Neuron (in vitro differentiated cells): ENCODE results near the gene NLRP3.
"Not testable (repeated sequence)": the region's sequence is repeated elsewhere in the genome, so short reads cannot be mapped to it uniquely, and the experiment has no call there.

ENCODE experiments used
- H2AFZ ChIP-seq: one replicate; pipeline ENCODE4 v1.6.1; 2013; ENCODE audit warnings: low read depth, mild to moderate bottlenecking, inconsistent platforms, low read length, moderate library complexity
- H3K27me3 ChIP-seq: one replicate; pipeline ENCODE4 v1.6.1; 2013; ENCODE audit warnings: low read length; ENCODE audit not compliant: insufficient read depth
- H3K36me3 ChIP-seq: one replicate; pipeline ENCODE4 v1.6.1; 2013; ENCODE audit warnings: low read length; ENCODE audit not compliant: insufficient read depth
- H3K4me1 ChIP-seq: one replicate; pipeline ENCODE4 v1.6.1; 2013; ENCODE audit warnings: low read length; ENCODE audit not compliant: insufficient read depth
- H3K4me3 ChIP-seq: 2 replicates; pipeline ENCODE4 v1.5.1; 2013; ENCODE audit warnings: mild to moderate bottlenecking, low read length, moderate library complexity
- H3K9me3 ChIP-seq: one replicate; pipeline ENCODE4 v1.6.1; 2013; ENCODE audit warnings: low read length

Gene NLRP3

DNA sequence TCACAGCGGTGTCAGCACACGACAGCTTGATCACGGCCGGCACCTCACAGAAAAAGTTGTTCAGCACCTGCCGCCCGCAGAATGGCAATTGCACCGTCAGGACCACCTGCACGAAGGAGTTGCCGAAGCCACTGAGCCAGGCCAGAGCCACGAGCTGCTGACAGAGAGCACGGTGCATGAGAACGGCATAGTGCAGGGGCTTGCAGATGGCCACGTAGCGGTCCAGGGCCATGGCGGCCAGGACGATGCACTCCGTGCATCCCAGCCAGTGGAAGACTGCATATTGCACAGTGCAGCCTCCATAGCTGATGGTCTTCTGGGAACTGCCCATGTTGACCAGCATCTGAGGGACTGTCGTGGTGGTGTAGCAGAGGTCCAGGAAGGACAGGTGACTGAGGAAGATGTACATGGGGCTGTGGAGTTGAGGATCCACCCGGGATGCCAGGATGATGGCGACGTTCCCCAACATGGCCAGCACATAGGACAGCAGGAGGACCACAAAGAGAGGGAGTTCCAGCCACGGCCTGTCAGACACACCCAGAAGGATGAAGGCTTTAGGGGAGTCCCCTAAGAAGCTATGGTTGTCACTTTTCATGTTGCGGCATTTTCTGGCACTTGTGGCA lies 35.5 kb downstream of the NLRP3 start:
- no peaks in the 10 kb centered on the region for H3K4me1 ChIP-seq
- H3K36me3 ChIP-seq: no peaks in the 10 kb centered on the region
- H3K4me3 ChIP-seq: no peak overlapping the region
- peaks cover 2% of the 10 kb centered on the region for H3K9me3 ChIP-seq
- H2AFZ ChIP-seq: no peak overlapping the region
- no peaks in the 10 kb centered on the region for H3K27me3 ChIP-seq

DNA sequence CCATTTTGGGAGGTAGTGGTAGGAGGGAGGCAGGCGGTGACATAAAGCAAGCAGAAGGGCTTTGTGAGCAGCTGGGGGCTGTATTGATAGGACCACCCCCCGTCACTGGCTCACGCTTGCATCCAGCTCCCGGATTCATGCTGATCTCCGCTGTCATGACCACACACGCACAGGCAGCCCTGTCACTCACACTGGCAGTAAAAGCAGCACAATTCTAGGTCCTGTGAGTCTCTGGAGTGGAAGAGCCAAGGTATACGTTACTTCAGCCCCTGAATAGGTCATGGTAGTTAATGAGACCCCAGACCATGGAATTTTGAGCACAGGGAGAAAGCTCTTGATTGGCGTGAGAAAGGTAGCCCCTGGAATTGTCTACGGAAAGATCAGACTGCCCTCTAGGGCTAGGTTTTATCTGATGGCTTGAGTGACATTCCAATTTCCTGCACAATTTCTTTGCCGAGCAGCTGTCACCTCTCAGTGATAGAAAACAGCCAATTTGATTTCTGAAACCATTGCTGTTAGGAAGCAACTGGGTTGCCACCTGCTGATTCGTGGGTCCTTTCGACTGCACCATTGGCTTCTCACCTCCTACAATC lies 36.6 kb downstream of the NLRP3 start:
- Histone ChIP-seq H3K9me3 (no peaks in the 10 kb centered on the region), H3K27me3 (no peaks in the 10 kb centered on the region), H3K36me3 (no peaks in the 10 kb centered on the region), H2AFZ (no peak overlapping the region), H3K4me1 (no peaks in the 10 kb centered on the region), H3K4me3 (no peak overlapping the region)

DNA sequence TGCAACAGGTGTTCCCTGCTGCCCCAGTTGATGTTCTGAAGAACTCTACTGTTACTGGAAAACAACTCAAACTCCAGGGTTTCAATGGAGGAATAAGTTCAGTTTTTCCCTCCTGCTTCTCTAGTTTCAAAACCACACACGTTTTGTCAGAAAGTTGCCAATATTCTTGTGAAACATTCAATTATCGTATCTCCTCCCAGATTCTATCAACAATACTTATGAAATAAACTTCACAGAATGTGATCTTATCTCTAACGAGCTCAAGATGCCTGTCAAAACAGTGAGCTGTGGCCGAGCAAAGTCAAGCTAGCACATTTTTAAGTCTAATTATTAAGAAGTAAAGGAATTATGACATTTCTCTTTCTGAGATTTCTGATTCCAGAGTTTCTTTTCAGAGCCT lies 37.3 kb downstream of the NLRP3 start:
- Histone ChIP-seq H3K4me1 (no peaks in the 10 kb centered on the region), H3K4me3 (no peak overlapping the region), H3K36me3 (no peaks in the 10 kb centered on the region), H2AFZ (no peak overlapping the region), H3K9me3 (no peaks in the 10 kb centered on the region), H3K27me3 (no peaks in the 10 kb centered on the region)

- H2AFZ ChIP-seq: no peak overlapping the region
- no peaks in the 10 kb centered on the region for H3K4me1 ChIP-seq
- H3K27me3 ChIP-seq: no peaks in the 10 kb centered on the region
These were observed 38.0 kb downstream of the NLRP3 start for GRCh38 chr1:247453997-247454396.

DNA sequence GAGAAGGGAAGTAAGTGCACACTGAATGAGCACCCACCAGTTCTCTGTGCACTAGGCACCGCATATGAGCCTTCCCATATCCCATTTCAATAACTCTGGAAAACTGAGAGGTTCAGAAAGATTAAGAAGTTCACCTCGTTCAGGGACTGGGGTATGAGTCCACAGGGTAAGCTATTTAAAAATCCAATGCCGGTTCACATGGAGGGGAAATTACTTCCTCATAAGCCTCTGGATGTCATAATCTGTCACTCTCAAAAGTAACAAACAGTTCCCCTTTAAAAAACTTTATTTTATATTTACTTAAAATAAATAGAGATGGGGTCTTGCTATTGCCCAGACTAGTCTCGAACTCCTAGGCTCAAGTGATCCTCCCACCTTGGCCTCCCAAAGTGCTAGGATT lies 40.0 kb downstream of the NLRP3 start:
- H3K27me3 ChIP-seq: no peaks in the 10 kb centered on the region
- H3K4me3 ChIP-seq: no peak overlapping the region
- no peak overlapping the region for H2AFZ ChIP-seq
- no peaks in the 10 kb centered on the region for H3K36me3 ChIP-seq
- H3K9me3 ChIP-seq: no peaks in the 10 kb centered on the region
- no peaks in the 10 kb centered on the region for H3K4me1 ChIP-seq

More at GRCh38 chr1:247453997-247454396, 38.0 kb downstream of the NLRP3 start:
- no peaks in the 10 kb centered on the region for H3K36me3 ChIP-seq
- H3K9me3 ChIP-seq: no peaks in the 10 kb centered on the region
- H3K4me3 ChIP-seq: no peak overlapping the region

GRCh38 chr1:247456914-247457639 lies 41.1 kb downstream of the NLRP3 start:
- H3K36me3 ChIP-seq: no peaks in the 10 kb centered on the region
- H3K9me3 ChIP-seq: no peaks in the 10 kb centered on the region
- no peaks in the 10 kb centered on the region for H3K4me1 ChIP-seq
- H3K27me3 ChIP-seq: no peaks in the 10 kb centered on the region
- no peak overlapping the region for H2AFZ ChIP-seq
- no peak overlapping the region for H3K4me3 ChIP-seq

DNA sequence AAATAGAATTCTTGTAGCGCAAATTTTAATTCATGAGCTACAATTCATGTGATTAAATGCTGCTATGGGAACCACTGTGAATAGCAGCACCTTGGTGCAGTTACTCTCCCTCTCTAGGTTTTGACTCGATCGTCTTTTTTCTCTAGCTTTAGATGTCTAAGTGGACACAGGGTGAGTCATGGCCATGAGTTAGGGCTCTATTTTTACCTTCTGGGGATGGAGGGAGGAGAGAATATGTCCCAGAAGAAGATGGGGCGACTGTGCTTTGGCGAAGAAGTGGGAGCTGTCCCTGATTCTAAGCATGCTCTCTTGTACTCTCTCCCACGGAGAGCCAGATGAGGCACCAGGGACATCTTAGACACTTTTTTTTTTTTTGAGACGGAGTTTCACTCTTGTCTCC lies 43.5 kb downstream of the NLRP3 start:
- H3K36me3 ChIP-seq: no peaks in the 10 kb centered on the region
- H3K4me1 ChIP-seq: no peaks in the 10 kb centered on the region
- H3K9me3 ChIP-seq: no peaks in the 10 kb centered on the region
- H3K27me3 ChIP-seq: no peaks in the 10 kb centered on the region
- H2AFZ ChIP-seq: no peak overlapping the region
- no peak overlapping the region for H3K4me3 ChIP-seq

- Histone ChIP-seq H3K27me3 (no peaks in the 10 kb centered on the region), H3K4me1 (peaks cover 3% of the 10 kb centered on the region), H3K9me3 (no peaks in the 10 kb centered on the region), H3K4me3 (no peak overlapping the region), H3K36me3 (no peaks in the 10 kb centered on the region), H2AFZ (no peak overlapping the region)
These were observed 49.8 kb downstream of the NLRP3 start for GRCh38 chr1:247465796-247466195.

- Histone ChIP-seq H3K4me3 (no peak overlapping the region), H2AFZ (no peak overlapping the region), H3K9me3 (no peaks in the 10 kb centered on the region), H3K27me3 (no peaks in the 10 kb centered on the region), H3K4me1 (peaks cover 3% of the 10 kb centered on the region), H3K36me3 (no peaks in the 10 kb centered on the region)
These were observed 51.2 kb downstream of the NLRP3 start for GRCh38 chr1:247467129-247467528.

- H2AFZ ChIP-seq: no peak overlapping the region
- no peaks in the 10 kb centered on the region for H3K27me3 ChIP-seq
- H3K4me3 ChIP-seq: no peak overlapping the region
- no peaks in the 10 kb centered on the region for H3K9me3 ChIP-seq
- no peaks in the 10 kb centered on the region for H3K36me3 ChIP-seq
- H3K4me1 ChIP-seq: peaks cover 3% of the 10 kb centered on the region
These were observed 52.6 kb downstream of the NLRP3 start for GRCh38 chr1:247468481-247469140.

DNA sequence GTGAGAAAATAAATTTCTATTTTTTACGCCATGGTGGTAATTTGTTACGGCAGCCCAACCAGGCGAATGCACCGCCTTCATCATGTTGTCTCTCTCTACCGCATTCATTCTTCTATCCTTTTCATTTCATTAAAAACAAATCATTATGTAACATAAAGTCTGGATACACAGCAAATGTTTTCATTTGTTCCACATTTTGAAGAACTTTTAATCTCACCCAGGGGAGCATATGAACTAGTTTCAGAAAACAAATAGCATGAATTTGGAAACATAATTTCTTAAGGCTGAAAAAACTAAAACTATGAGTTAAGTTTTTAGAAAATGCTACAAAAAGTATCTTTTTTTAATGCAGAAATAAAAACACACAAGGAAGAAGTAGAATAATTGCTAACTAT lies 53.2 kb downstream of the NLRP3 start:
- Histone ChIP-seq H3K27me3 (no peaks in the 10 kb centered on the region), H3K4me3 (no peak overlapping the region), H3K36me3 (no peaks in the 10 kb centered on the region), H3K4me1 (peaks cover 3% of the 10 kb centered on the region), H2AFZ (no peak overlapping the region), H3K9me3 (no peaks in the 10 kb centered on the region)

GRCh38 chr1:247470942-247471429 lies 55.0 kb downstream of the NLRP3 start:
- H2AFZ ChIP-seq, H3K27me3 ChIP-seq, H3K36me3 ChIP-seq, H3K4me1 ChIP-seq, H3K9me3 ChIP-seq, H3K4me3 ChIP-seq: not testable (repeated sequence)

GRCh38 chr1:247471445-247472016 lies 55.6 kb downstream of the NLRP3 start:
- Histone ChIP-seq H3K4me3 (no peak overlapping the region), H3K4me1 (peaks cover 3% of the 10 kb centered on the region), H3K27me3 (no peaks in the 10 kb centered on the region), H2AFZ (no peak overlapping the region), H3K9me3 (no peaks in the 10 kb centered on the region), H3K36me3 (no peaks in the 10 kb centered on the region)
